Lower leg skin (tissue), 3 donors: Measurements from ENCODE around the gene PLXNC1.

Experiments
- POLR2A ChIP-seq, 2 donors: fragments of 450-650 bp; IDR thresholded peaks; one replicate each; pipeline ENCODE4 v1.6.1; 2016 to 2017; ENCODE audit warnings: antibody characterized with exemption in 2 of 2, mild to moderate bottlenecking in 1 of 2, moderate library complexity in 1 of 2
- TF ChIP-seq, protein P1 (sequence below), 3 donors: fragments of 450-650 bp; IDR thresholded peaks; one replicate each; pipeline ENCODE4 v1.5.1; 2016; ENCODE audit warnings: antibody characterized with exemption in 3 of 3, mild to moderate bottlenecking in 3 of 3, moderate library complexity in 2 of 3

DNA sequence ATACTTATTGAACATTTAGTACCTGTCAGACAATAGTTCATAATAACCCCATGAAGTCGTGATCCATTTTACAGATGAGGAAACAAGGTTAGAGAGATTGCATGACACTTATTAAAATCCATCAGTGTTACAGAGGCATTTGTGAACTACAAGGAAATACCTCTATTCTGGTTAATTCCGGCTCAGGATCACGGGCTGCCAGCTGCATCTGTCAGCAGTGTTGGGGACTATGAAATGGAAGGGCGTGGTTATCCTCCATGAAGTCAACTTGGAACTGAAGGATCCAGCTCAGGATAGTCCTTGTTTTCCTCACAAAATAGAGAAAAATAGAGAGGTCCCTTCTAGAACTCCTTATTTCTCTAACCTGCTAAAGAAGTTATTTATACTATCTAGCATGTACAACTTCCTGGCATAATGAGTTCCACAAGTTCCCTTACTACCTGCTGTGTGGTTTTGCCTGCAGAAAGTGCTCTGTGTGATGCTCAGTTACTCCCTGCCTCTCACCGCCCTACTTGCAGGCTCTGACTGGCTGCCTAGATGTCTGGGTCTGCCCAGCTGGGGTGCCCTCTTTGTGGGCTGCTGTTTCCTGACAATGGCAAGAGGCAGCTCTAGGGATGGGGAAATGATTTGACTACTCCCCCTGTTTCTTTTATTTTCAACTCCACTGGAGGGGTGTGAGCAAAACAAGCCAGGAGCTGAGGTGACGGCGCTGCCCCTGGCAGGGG is 36.8 kb downstream of the PLXNC1 start:
- TF ChIP-seq, protein P1, sequence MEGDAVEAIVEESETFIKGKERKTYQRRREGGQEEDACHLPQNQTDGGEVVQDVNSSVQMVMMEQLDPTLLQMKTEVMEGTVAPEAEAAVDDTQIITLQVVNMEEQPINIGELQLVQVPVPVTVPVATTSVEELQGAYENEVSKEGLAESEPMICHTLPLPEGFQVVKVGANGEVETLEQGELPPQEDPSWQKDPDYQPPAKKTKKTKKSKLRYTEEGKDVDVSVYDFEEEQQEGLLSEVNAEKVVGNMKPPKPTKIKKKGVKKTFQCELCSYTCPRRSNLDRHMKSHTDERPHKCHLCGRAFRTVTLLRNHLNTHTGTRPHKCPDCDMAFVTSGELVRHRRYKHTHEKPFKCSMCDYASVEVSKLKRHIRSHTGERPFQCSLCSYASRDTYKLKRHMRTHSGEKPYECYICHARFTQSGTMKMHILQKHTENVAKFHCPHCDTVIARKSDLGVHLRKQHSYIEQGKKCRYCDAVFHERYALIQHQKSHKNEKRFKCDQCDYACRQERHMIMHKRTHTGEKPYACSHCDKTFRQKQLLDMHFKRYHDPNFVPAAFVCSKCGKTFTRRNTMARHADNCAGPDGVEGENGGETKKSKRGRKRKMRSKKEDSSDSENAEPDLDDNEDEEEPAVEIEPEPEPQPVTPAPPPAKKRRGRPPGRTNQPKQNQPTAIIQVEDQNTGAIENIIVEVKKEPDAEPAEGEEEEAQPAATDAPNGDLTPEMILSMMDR (IDR thresholded peaks at IDR 0.05): no peak
- no peak for TF ChIP-seq POLR2A (IDR thresholded peaks at IDR 0.05)
